Panc1 (cell line): ENCODE measurements around the gene CSTPP1.

Experiments
- CTCF ChIP-seq: fragments of 450-650 bp; IDR thresholded peaks from 2 replicates; pipeline ENCODE4 v1.5.1; 2017; ENCODE audit warnings: mild to moderate bottlenecking
- POLR2AphosphoS5 ChIP-seq: IDR thresholded peaks from 2 replicates; pipeline ENCODE4 v1.6.1; 2012; ENCODE audit warnings: mild to moderate bottlenecking, low read depth, low read length, moderate library complexity
- REST ChIP-seq, 2 experiments: IDR thresholded peaks; 2 replicates each; pipeline ENCODE4 v1.6.1; 2011 to 2012; ENCODE audit warnings: low read depth in 2 of 2, control low read depth in 1 of 2, low read length in 1 of 2, mild to moderate bottlenecking in 1 of 2, moderate library complexity in 1 of 2; ENCODE audit not compliant: insufficient read depth in 1 of 2
- SIN3A ChIP-seq: IDR thresholded peaks from 2 replicates; pipeline ENCODE4 v1.6.1; 2012; ENCODE audit warnings: low read depth, mild to moderate bottlenecking, low read length, moderate library complexity, borderline replicate concordance; ENCODE audit not compliant: insufficient read depth
- TCF7L2 ChIP-seq: IDR thresholded peaks from 2 replicates; pipeline ENCODE4 v1.6.1; 2011; ENCODE audit warnings: mild to moderate bottlenecking, low read depth, low read length, inconsistent platforms

GRCh38 chr11:47157805-47158204 lies 221.2 kb downstream of the CSTPP1 start:
- TF ChIP-seq SIN3A = no peak
- no peak for TF ChIP-seq POLR2AphosphoS5
- TF ChIP-seq CTCF = no peak
- no peak for TF ChIP-seq REST (IDR thresholded peaks at IDR 0.05; ENCODE audit: insufficient read depth in 1 of 2, low read depth in 2 of 2, low read length in 1 of 2)
- no peak for TF ChIP-seq TCF7L2
